NCI-H510A (cell line): ENCODE results near the gene STX8.

Experiments
- DNase-seq: peaks from one replicate; lab custom pipeline; 2025; lab: John Stamatoyannopoulos, UW

Gene STX8

DNA sequence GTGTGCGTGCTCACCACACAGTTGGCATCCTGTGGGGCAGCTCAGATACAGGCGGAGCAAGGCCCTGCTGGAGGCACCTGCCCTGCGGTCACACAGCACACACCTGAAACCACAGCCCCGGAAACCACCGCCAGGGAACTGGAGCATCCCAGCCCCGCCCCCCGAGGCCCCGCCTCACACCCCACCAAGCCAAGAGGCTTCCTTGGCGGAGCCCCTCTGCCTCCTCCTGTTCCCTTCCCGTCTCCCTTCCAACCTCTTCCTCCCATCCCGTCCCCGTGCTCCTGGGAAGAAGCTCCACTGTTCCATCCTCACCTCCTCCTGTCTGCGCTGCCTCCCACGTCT, 348.9 kb downstream of the STX8 start:
- DNase-seq, result no peak

DNA sequence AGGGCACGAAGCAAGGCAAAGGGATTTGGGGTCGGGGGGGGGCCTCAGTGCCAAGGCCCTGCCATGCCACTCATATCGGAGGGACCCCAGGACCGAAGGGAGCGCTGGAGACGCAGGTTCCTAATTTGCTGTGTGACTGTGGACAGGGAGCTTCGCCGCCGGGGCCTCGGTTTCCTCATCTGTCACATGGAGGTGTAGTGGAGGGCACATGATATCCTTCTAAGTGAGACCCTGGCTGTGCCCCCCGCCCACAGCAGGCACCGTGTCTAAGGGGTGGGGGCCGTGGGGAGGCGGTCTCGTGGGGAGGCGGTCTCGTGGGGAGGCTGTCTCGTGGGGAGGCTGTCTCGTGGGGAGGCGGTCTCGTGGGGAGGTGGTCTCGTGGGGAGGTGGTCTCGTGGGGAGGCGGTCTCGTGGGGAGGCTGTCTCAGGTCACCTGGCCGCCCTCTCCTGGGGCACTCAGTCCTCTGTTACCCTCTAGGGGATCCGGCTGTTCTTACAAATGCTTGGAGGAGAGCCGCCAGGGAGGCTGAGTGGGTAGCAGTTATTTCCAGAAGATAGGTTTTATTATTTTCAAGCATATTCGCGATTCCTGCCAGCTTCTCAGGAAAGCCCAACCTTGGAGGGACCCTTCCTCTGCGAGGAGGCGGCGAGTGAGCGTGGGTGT, 349.4 kb downstream of the STX8 start:
- no peak for DNase-seq

DNA sequence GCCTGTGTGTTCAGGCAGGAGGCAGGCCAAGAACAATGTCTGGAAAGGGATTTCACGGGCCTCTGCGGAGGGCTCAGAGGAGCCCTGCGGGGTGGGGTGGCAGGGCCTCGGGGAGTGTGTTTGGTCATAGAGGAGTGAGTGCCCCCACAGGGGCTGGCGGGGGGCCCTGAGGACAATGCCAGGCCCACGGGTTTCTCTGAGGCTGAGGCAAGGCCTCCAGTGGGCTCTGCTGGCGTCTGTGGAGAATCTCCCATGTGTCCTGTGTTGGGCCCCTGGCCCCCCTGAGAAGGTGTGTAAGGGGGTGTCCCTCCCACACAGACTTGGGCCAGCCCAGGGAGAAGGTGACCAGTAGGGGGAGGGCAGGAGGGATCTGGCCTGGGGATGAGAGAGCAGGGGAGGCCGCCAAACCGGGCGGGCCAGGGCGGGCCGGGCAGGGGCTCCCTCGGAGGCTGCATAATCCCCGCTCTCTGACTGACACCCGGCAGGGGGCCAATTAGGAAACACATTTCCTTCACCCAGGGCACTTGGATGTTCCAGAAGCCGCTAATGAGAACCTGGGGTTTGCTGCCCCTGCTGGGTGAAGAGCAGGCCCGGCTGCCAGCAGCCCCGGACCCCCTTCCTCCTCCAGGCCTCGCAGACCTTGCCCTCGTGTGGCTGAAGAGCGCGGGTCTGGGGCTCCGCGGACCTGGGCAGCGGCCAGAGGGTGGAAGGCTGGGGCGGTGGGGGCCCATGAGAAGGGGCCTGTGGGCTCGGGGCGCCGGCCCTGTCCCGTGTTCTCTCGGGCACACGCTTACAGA, 350.1 kb downstream of the STX8 start:
- DNase-seq, result no peak

DNA sequence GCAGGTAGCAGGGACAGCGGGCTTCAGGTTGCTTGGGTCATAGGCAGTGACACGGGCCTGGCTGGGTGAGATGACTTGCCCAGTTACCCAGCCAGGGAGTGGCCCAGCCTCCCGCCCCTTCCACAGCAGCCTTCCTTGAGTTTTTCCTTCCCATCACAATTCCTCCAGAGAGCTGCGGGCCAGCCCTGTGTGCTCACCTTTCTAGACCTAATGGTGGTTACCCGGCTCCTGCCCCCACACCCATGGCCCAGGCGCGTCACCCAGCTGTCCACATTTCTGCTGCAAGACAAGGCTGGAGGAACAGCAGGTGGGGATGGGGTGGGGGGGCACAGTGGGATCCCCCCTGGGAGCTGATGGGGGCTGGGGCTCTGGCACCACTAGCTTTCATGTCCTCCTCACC, 351.1 kb downstream of the STX8 start:
- no peak for DNase-seq

DNA sequence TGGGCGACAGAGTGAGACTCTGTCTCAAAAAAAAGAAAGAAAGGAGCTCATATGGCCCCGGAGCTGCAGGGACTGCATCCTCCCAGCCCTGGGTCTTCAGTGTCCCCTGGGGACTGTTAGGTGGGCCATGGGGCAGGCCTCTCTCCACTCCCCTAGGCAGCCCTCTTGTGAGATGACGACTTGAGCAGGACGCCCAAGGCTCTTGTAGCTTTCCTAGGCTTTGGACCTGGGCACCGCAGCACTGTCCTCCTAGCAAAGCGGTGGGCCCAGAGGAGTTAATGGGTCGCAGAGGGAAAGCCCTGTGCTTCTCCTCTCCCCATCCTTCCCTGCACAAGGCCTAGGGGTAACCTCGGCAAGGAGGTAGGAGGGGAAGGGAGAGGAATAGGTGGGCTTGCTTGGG, 352.1 kb downstream of the STX8 start:
- DNase-seq, result no peak

DNA sequence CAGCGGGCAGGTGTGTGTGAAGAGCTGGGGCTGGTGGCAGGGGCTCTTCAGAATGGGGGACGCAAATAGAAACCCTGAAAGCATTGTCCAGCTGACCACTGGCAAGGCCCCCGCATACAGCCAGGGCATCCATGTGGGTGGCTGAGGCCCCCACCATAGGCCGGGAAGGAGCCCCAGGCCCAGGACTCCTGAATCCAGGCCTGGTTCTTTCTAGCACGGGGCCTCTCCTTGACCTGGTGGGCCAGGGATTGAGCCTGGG, 353.8 kb downstream of the STX8 start:
- DNase-seq, result no peak

DNA sequence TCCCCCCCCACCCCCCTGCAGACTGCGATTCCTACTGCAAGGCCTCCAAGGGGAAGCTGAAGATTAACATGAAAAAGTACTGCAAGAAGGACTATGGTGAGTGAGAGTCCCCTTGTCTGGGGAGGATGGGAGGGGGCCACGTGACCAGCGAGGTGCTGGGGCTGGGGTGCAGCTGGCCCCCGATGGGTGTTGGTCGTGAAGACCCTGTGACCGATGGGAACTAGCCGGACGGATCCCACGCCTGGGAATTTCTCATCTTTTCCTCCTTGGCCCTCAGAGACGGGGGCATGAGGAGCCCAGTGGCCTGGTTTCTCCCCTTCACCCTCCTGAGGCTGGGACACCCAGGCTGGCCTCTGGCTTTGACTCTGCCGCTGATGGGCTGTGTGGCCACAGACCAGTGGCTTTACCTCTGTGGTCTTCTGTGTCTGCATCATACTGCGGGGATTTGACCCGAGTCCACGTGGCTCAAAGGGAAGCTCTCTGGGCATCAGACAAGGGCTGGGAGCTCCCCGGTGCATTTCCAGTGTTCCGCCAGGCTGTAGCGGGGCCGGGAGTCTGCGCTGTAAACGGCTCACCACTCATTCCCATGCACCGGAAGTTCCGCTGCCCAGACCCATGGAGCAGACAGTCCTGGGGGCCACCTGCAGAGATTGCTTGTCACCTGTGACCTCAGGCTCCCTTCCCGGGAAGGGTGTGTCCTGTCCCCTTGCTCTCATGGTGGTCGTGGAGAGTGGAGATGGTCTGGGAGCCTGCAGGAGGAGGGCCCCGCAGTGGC, 354.3 kb downstream of the STX8 start:
- DNase-seq, result no peak

DNA sequence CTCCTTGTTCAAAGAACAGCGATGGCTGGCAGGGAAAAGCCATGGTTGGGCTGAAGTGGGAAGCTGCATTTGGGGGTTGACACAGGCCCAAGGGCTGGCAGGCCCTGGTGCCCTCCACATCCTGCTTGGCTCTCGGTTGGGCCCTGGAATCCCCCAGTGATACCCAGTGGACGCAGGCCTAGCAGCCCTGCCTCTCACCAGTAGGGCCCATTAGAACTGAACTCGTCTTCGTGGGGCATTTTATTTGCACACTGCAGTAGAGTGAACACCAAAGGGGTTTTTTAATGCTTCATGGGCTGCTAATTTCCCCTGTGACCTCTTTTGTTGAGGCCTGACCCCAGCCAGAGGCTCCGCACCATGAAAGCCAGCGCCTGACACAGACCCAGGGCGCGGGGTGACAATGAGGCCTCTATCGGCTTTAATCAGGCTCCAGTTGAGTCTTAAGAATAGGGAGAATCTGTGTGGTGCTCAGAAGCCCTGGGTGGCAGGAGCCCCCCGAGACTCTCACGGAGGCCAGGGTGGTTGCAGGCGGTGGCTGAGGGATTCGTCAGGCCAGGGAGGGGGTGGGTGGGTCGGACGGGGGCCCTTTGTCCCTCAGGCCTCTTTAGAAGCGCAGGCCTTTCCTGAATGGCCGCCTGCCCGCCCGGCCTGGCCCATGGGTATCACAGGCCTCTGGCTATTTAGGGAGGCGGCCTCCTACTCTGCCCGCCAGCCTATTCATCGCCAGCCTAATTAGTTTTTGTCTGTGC, 355.0 kb downstream of the STX8 start:
- DNase-seq, result no peak

DNA sequence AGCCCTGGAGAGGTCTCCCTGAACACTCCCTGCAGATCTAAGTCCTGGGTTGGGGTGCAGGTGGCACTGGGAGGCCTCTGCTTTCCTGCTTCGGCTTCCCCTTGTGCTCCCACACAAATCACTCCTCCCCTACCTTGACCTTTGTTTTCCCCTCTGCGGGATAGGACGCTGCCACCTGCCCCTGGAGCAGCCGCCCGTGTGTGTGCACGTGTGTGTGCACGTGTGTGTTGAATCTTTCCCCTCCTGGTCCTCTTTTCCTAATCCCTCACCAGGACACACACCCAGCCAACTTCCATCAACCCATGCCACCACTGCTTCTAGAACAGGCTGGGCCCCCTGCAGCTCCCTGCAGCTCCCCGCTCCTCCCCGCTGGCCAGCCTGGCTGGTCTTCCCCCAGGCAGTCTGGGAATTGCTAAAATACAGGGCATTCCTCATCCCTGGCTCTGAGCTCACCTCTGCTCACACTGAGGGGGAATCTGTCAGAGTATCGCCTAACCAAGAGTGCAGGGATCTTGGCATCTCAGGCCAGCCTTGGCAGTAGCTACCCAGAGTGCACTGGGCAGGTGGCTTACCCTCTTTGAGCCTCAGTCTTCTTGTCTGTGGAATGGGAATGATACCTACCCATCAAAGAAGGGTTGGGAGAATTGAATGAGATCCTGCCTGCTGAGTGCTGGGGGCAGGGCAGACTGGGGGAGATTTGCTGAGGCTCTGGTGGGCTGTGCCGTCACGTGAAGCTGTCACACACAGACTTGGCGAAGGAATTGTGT, 355.8 kb downstream of the STX8 start:
- DNase-seq, result no peak

DNA sequence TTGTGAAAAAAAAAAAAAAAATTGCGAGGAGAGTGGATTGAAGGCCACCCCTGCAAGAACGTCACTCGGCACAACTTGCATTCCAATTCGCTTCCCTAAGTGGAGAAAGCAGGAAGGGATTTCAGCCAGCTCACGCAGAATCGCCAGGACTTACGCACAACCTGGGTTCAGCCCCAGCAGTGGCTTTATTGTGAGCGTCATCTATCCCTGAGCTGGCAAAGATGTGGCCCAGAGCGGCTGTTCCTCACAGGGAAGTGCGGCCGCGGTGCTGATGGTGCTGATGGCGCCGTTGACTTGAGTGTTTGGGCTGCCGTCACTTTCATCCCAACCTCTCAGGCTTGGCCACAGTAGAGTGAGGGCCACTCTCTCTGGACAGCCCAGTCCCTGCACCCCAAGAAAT, 356.7 kb downstream of the STX8 start:
- no peak for DNase-seq

DNA sequence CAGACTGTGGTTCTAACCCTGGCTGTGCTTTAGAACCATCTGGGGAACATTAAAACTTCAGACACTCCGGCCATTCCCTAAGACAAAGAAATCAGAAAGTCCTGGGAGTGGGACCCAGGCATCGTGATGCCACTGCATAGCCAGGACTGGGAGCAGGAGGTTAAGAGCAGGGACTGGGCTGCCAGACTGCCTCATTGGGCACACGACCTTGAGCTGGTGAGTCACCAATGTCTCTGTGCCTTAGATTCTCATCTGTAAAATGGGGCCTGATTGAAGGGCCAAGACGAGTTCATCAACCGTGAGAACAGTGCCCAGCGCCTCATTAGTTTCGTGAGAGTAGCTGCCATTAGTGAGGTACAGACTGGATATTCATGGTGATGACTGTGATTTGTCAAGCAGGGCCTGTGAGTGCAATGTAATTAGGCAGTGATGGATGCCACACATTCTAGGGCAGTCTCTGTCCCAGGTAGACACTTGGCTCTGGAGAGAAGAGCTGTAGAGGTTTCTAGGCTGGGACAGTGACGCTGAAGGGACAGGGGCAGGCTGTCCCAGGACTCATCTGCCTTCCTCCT, 357.5 kb downstream of the STX8 start:
- DNase-seq, result no peak

DNA sequence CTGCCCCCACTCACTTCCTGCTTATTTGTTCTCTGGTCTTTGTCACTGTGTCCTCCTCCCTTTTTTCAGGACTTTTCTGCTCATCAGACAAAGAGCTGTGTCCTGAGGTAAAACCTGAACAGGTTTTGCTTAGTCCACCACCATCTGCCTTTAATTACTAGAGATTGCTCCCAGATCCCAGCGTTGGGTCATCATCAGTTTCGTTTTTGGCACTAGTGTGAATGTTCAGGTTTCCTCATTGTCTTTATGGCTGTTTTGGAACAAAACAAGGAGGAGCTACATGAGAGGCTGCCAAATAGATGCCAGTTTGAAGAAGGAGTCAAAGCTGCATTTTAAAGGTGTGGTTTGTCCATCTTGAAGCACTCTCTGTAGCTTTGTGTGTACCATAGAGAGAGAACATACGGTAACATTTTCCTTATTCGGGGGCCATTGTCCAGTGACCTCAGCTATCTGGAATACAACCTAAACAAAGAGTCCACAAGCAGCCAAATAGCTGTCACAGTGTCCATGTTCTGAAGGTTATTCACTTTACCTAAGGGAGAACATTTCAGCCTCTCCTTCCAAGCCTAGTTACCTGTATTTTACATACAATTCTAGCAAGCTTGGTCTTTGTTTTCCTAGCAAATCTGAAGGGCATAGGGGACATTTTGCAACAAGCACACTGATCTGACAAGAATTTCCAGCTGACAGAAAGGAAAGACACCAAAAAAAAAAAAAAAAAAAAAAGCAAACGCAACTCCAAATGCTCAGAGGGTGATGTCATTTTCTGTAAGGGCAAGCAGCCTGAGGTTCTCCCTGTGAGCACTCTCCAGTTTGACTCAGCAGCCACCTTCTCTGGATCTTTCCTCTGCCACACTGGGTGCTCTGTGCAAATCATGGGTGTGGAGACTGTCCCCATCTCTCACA, 358.2 kb downstream of the STX8 start:
- DNase-seq, result no peak

DNA sequence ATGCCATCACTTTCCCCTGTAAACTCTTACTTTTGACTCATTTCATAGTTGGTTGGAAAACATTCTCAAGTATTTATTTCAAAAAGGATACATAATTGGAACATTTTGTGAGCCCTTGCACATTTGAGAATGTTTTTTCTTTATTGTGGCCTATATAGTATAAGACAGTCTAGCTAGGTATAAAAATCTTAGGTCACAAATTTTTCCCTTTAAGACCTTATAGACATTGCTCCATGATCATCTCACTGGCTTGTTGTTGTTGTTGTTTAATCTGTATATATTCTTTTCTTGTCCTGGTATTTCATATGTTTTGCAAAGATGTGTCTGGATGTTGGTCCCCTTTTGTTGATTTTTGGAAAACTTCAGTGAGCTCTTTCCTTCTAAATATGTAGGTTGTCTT, 360.2 kb downstream of the STX8 start:
- DNase-seq, result no peak

DNA sequence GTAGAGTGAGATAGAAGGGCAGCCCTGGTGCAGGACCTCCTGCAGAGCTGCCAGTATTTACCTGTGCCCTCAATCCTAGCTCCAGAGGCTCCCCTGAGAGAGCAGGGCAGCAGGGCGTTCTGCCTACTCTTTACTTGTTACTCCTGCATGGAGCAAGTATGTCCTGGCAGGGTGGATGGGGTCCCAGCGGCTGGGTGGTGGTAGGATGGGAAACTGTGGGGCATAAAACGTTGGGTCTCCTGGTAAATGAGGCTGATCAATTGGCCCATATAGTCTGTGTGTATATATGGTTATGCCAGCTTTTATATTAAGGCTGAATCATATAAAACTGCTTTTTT, 362.3 kb downstream of the STX8 start:
- no peak for DNase-seq

DNA sequence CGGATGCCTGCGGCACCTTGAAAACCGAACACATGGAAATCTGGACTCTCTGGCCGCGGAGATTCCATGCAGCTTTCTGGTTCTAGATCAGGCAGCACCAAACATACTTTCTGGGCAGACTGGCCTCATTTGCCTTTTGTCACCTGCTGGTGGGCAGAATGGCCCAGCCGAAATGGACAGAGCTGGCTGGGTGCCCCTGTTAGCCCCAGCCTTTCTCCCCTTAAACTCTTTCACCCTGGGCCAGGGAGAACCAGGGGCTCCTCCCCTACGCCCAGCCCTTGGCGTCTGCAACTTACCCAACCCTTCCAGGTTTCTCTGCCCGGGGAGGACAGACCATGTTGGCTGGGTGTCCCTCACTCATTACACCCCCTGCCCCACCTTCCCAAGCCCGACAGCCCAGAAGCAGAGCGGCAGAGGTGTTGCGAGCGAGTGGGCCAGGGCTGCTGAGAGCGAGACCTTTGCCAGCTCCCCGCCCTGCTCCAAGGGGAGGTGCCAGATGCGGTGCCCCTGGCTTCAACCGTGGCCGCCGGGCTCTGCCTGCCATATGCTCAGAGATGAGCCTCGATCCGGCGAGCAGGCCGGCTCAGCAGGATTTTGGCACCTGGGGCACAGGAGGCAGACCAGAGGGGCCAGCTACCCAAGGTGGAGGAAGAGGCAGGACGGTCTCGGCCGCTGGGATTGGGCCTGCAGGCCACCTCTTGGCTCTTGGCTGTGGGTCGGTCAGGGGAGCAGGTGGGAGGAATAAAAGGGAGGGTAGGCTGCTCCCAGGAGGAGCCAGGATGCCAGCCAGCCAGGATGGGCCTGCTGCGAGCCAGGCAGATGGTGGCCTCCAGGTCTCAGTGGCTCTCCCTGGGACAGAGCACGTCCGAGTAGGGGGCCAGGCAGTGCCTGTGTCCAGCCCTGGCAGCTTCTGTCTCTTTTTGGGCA, 363.0 kb downstream of the STX8 start:
- no peak for DNase-seq

DNA sequence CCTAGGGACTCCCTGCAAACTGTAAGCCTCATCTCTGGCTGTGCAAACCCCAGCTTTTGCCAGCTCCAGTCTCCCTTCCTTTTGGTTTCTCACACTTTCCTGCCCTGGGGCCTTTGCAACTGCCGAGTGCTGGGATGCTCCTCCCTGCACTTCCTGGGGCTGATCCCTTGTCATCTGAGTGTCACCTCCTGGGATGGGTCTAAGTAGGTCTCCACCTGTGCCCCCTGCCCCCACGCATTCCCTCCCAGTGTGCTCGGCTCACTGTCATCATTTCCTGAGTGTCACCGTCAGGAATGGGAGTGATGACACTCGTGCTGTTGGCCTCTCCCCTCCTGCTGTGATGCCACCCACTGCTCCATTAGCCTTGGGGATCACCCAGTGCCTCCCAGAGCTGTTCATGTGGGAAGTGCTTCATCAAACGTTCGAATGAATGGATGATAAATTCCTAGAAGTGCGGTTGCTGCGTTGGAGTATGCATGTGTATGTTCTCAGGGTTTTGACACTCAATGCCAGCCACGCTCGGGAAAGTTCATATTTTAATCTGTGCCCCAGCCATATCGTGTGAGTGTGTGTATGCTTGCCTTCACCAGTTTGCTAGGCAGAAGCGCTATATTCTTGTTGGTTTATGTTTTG, 364.4 kb downstream of the STX8 start:
- no peak for DNase-seq

DNA sequence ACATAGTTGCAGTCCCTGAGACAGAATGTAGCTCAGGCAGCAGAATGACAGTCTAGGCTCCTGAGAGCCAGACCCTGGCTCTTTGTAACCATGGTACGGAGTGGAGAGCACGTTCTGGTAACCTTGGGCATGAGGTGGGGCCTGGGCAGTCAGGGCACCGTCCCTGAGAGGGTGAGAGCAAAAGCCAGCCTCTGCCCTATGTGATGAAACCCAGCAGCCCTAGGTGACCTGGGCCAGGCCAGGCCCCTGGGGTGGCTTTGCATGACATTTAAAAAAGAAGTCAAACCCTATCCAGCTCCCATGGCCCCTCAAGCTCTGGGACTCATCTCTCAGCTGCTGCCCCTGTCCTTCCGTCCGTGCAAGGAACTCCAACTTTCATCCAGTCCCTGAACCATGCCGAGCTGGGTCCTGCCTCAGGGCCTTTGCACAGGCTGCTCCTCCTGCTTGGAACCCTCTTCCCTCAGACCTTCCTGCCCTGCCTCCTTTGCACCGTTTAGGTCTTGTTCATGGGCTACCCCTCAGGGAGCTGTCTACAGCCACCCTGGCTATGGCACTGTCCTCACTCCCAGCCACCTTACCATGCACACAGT, 365.7 kb downstream of the STX8 start:
- DNase-seq, result no peak

DNA sequence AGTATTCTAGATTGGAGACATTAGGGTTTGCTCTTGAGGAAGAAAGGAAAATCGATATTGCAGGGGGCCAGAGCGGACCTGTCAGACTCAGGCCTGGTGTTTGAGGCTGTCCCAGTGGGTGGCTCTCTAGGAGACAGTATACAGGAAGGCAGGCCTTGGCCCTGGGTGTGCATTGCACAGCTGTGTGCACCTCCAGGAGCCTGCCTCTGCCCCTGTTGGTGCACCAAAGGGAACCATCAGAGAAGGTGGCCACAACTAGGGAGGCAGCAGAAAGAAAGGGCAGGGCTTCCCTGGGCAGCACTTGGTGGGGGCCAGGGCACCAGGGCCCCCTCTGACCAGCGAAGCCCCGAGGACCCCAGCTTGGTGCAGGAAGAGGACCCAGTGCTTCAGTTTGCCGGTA, 366.3 kb downstream of the STX8 start:
- DNase-seq, result no peak
